Measurements from ENCODE around the gene ASH1L.
"Not testable (repeated sequence)": the region's sequence is repeated elsewhere in the genome, so short reads cannot be mapped to it uniquely, and the experiment has no call there.

ASH1L gene, protein sequence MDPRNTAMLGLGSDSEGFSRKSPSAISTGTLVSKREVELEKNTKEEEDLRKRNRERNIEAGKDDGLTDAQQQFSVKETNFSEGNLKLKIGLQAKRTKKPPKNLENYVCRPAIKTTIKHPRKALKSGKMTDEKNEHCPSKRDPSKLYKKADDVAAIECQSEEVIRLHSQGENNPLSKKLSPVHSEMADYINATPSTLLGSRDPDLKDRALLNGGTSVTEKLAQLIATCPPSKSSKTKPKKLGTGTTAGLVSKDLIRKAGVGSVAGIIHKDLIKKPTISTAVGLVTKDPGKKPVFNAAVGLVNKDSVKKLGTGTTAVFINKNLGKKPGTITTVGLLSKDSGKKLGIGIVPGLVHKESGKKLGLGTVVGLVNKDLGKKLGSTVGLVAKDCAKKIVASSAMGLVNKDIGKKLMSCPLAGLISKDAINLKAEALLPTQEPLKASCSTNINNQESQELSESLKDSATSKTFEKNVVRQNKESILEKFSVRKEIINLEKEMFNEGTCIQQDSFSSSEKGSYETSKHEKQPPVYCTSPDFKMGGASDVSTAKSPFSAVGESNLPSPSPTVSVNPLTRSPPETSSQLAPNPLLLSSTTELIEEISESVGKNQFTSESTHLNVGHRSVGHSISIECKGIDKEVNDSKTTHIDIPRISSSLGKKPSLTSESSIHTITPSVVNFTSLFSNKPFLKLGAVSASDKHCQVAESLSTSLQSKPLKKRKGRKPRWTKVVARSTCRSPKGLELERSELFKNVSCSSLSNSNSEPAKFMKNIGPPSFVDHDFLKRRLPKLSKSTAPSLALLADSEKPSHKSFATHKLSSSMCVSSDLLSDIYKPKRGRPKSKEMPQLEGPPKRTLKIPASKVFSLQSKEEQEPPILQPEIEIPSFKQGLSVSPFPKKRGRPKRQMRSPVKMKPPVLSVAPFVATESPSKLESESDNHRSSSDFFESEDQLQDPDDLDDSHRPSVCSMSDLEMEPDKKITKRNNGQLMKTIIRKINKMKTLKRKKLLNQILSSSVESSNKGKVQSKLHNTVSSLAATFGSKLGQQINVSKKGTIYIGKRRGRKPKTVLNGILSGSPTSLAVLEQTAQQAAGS (N-terminal part only)

GRCh38 chr1:155562581-155563376 lies at the start of gene ASH1L:
Gene ASH1L, minus strand, starts transcription at chr1:155562803. Its CDS starts 41,284 bp downstream, at chr1:155521519.
- DNase-seq = peak; percentile 93

DNA sequence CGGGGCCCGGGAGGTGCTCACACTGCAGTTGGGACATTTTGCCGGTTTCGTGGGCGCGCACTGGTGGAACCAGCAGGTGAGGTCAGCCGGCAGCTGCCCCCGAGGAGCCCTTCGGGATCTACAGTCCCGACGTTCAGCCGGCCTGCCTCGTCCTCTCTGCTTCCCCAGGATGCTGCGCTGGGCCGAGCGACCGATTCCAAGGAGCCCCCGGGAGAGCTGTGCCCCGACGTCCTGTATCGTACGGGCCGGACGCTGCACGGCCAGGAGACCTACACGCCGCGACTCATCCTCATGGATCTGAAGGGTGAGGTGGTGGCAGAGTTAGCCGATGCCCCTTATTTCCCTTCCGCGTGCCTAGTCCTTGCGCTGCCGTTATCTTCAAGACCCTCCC lies 47.6 kb upstream of the ASH1L start:
- not testable (repeated sequence) for DNase-seq

DNA sequence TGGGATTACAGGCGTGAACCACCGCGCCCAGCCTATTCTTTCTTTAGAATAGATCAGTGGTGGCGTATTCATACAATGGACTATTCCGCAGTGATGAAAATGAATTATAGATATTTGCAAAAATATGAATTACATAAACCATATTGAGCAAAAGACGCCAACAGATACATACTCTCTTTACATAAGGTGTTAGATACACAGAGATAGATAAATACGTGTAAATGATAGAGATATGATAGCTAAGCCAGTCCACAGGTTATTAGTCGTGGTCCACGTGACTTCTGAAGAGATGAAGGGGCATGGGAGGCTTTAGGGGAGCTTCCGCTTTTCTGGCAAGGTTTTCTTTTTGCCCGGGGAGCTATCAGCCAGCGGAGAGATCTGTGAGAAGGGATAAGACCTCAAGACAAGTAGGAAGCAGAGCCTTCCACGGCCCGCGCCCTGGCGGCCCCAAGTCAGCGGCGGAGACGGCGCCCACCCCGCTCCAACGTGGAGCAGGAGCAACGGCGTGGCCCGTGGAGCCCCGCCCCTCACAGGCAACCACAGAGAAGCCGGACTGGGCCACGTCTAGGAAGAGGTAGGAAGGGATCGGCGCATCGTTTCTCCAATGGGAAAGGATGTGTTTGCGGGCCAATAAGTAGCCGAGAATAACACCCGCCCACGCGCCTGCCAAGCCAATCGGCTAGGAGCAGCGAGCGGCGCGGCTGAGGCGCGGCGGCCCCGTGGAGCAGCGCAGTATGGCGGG lies 47.1 kb upstream of the ASH1L start, which contains the start of gene MSTO1:
Gene MSTO1, plus strand, starts transcription at position 704 of the 742 bp plus-strand sequence. Its CDS starts 31 bp downstream, at position 735.
- peak; percentile 94 for DNase-seq

GRCh38 chr1:155608888-155609225 lies 46.3 kb upstream of the ASH1L start:
- no peak for DNase-seq

GRCh38 chr1:155607708-155608107 lies 45.1 kb upstream of the ASH1L start:
- DNase-seq = no peak

GRCh38 chr1:155599828-155600572 lies 37.4 kb upstream of the ASH1L start:
- not testable (repeated sequence) for DNase-seq

GRCh38 chr1:155598842-155599331 lies 36.3 kb upstream of the ASH1L start:
- no peak for DNase-seq

GRCh38 chr1:155596864-155597263 lies 34.3 kb upstream of the ASH1L start:
- no peak for DNase-seq

GRCh38 chr1:155595877-155596474 lies 33.4 kb upstream of the ASH1L start:
- not testable (repeated sequence) for DNase-seq

- DNase-seq = no peak
Observed at GRCh38 chr1:155591770-155592169, 29.2 kb upstream of the ASH1L start.

- DNase-seq = not testable (repeated sequence)
Observed at GRCh38 chr1:155590516-155591247, 28.1 kb upstream of the ASH1L start.

DNA sequence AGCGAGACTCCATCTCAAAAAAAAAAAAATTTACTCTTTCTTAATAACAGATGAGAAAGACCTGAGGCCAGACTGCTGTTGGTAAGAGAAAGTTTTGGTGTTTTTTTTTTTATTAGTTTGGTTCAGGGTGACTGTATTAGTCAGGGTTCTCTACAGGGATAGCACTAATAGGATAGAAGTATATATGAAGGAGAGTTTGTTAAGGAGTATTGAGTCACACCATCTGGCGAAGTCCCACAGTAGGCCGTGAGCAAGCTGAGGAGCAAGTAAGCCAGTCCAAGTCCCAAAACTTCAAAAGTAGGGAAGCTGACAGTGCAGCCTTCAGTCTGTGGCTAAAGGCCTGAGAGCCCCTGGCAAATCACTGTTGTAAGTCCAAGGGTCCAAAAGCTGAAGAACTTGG lies 26.7 kb upstream of the ASH1L start:
- DNase-seq = not testable (repeated sequence)

DNA sequence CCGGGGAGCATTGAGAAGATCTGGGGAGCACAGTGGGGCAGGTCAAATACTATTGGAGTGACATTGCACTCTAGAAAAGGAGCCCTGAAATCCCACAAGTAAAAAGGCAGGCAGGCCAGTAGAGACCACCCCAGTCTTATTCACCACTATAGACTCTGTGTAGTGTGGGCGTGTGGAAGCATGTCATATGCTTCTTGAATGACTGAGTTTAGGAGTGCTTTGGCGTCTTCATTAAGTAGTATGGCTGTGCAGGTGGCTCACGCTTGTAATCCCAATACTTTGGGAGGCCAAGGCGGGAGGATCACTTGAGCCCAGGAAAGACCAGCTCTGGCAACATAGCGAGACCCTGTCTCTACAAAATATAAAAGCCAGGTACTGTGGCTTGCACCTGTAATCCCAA lies 21.2 kb upstream of the ASH1L start:
- not testable (repeated sequence) for DNase-seq

- DNase-seq = not testable (repeated sequence)
Observed at GRCh38 chr1:155575608-155576007, 13.0 kb upstream of the ASH1L start.

DNA sequence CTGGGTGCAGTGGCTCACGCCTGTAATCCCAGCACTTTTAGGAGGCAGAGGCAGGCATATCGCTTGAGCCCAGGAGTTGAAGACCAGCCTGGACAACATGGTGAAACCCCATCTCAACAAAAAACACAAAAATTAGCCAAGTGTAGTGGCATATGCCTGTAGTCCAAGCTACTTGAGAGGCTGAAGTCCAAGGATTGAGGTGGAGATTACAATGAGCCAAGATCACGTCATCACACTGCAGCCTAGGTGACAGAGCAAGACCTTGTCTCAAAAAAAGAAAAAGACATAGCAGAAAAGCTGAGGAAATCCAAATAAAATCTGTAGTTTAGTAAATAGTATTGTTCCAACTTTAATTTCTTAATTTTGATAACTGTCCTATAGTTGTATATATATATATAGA lies 11.5 kb upstream of the ASH1L start:
- DNase-seq = no peak

- DNase-seq = no peak
Observed at GRCh38 chr1:155570593-155570990, 8.0 kb upstream of the ASH1L start.

DNA sequence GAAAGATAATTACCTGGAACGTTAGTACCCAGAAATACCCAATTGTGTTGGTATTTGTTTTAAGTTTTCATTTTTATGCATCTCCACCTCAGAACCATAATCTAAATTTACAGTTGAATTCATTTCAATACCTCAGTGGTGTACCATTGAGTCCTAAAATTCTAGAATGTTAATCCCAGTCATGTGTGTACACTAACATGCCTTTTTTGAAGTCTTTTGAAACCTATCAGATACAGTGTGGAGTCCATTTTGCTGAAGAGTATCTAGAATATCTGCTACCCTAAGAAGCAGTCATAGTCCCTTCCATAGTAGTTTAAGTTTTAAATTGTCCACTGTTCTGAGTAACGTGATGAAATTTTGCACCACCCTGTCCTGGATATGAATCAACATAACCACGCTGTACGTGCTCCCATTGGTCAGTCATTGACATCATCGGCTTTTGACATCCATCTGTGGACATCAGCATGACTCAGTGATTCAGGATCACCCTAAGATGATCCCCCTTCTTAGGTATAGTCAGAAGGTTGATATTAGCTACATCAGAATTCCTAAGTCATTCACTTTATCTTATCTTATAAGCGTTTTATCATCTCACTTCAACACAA lies 7.5 kb upstream of the ASH1L start:
- DNase-seq = no peak

GRCh38 chr1:155563377-155564022 lies 897 bp upstream of the ASH1L start:
- not testable (repeated sequence) for DNase-seq

Measured in activated T-cell treated with anti-CD3 and anti-CD28 coated beads for 4 hours (primary cell).